ENCODE measurements around the gene AZGP1.

- TF ChIP-seq, protein P1, sequence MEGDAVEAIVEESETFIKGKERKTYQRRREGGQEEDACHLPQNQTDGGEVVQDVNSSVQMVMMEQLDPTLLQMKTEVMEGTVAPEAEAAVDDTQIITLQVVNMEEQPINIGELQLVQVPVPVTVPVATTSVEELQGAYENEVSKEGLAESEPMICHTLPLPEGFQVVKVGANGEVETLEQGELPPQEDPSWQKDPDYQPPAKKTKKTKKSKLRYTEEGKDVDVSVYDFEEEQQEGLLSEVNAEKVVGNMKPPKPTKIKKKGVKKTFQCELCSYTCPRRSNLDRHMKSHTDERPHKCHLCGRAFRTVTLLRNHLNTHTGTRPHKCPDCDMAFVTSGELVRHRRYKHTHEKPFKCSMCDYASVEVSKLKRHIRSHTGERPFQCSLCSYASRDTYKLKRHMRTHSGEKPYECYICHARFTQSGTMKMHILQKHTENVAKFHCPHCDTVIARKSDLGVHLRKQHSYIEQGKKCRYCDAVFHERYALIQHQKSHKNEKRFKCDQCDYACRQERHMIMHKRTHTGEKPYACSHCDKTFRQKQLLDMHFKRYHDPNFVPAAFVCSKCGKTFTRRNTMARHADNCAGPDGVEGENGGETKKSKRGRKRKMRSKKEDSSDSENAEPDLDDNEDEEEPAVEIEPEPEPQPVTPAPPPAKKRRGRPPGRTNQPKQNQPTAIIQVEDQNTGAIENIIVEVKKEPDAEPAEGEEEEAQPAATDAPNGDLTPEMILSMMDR (conservative IDR thresholded peaks at IDR 0.05 in 1 of 2, IDR thresholded peaks at IDR 0.05 in 1 of 2; ENCODE audit: extremely low read depth in 1 of 2, insufficient read depth in 1 of 2, low read depth in 1 of 2, low read length in 2 of 2) = no peak
- TF ChIP-seq EZH2 (IDR thresholded peaks at IDR 0.05; ENCODE audit: borderline replicate concordance, low read length) = no peak
These were observed 24.4 kb upstream of the AZGP1 start for GRCh38 chr7:100000239-100000638.

Measured in mammary epithelial cell (primary cell).